ENCODE measurements around the gene PCP4. TPM values are rescaled to one million over a fixed set of nuclear protein-coding genes. Genes with fewer than 3 reads are reported as not detected.

PCP4 gene
- total and polyA plus RNA-seq, 7 donors = 0.06 TPM; not detected in 6

DNA sequence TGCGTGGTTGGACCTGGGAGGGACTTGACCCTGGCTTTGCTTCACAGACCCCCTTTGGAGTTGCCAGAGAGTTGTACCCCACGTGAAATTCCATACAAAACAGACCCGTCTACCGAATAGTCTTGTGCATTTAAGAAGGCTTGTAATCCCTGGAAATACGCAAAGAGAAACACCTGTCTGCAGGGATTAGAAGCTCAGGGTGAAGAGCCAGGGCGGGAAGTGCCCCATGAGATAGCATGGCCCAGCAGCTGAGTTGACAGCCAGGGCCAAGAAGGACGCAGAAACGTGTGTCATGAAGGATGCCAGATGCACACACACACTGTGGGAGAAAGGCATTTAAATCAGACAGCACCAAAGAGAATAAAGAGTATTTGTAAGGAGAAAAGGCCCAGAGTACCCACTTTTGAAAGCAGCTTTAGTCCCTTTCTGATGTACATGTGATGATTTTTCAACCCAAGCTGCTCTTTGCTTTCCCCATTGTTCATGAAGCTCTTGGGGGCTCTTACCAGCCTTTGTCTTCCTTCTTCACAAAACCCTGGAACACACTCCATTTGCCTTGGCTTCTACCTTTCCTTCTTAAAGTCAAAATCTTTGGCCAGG, 46.6 kb downstream of the PCP4 start:
- Histone ChIP-seq H3K36me3 (ENCODE audit: insufficient read depth in 1 of 2, low read depth in 1 of 2) (no peaks in the 10 kb centered on the region), H3K27me3 (ENCODE audit: insufficient read depth in 3 of 3, low read length in 2 of 3) (no peaks in the 10 kb centered on the region), H3K4me1 (no peaks in the 10 kb centered on the region), H3K9me3 (no peaks in the 10 kb centered on the region), H3K27ac (no peak overlapping the region), H3K4me3 (no peak overlapping the region)
- 34 to 45% (median 42%) methylated on average over 8 of the region's 8 CpGs for WGBS, 3 donors
- no peak for DNase-seq
- ATAC-seq = no peak
- TF ChIP-seq CTCF (IDR thresholded peaks at IDR 0.05) = no peak
- intact Hi-C loops (cut with DNase I) = no loop called here

- Histone ChIP-seq H3K27me3 (ENCODE audit: insufficient read depth in 3 of 3, low read length in 2 of 3) (no peaks in the 10 kb centered on the region), H3K4me1 (no peaks in the 10 kb centered on the region), H3K27ac (no peak overlapping the region), H3K9me3 (no peaks in the 10 kb centered on the region), H3K4me3 (no peak overlapping the region), H3K36me3 (ENCODE audit: insufficient read depth in 1 of 2, low read depth in 1 of 2) (no peaks in the 10 kb centered on the region)
- intact Hi-C loops (cut with DNase I) = no loop called here
- TF ChIP-seq CTCF (IDR thresholded peaks at IDR 0.05) = no peak
- WGBS, 3 donors = 83 to 95% (median 84%) methylated on average over 1 of the region's 1 CpG
- DNase-seq (no peak), ATAC-seq (no peak)
Observed at GRCh38 chr21:39915881-39916280, 48.6 kb downstream of the PCP4 start.

- H3K36me3 ChIP-seq (ENCODE audit: insufficient read depth in 1 of 2, low read depth in 1 of 2) = no peaks in the 10 kb centered on the region
- no peak overlapping the region for H3K4me3 ChIP-seq
- WGBS, 3 donors = 20 to 25% (median 25%) methylated on average over 4 of the region's 4 CpGs
- ATAC-seq (no peak), DNase-seq (no peak)
- TF ChIP-seq CTCF (IDR thresholded peaks at IDR 0.05) = no peak
- no peaks in the 10 kb centered on the region for H3K27me3 ChIP-seq (ENCODE audit: insufficient read depth in 3 of 3, low read length in 2 of 3)
- no peaks in the 10 kb centered on the region for H3K4me1 ChIP-seq
- intact Hi-C loops (cut with DNase I) = no loop called here
- no peak overlapping the region for H3K27ac ChIP-seq
- H3K9me3 ChIP-seq = no peaks in the 10 kb centered on the region
Observed at GRCh38 chr21:39918558-39918957, 51.3 kb downstream of the PCP4 start.

DNA sequence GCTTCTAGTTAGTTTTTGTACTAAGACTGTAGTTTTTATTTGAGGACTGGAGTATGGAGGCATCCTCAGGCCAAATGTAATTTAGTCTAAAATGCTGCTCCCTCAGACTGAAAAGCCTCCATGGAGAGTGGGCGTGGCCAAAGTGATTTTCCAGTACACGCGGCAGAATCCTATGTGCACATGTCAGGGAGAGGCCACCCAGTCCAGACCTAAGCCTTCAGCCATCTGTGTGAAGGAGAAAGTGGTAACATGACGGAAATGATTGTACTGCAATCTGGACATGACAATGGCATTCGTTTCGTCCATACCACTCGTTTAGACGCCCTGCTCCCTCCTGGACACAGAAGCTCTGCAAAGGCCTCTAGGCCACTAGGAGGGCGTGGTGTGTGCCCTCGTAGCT, 56.2 kb downstream of the PCP4 start:
- ATAC-seq (no peak), DNase-seq (no peak)
- Histone ChIP-seq H3K27ac (no peak overlapping the region), H3K36me3 (ENCODE audit: insufficient read depth in 1 of 2, low read depth in 1 of 2) (no peaks in the 10 kb centered on the region), H3K4me3 (no peak overlapping the region), H3K9me3 (no peaks in the 10 kb centered on the region), H3K27me3 (ENCODE audit: insufficient read depth in 3 of 3, low read length in 2 of 3) (no peaks in the 10 kb centered on the region), H3K4me1 (no peaks in the 10 kb centered on the region)
- no peak for TF ChIP-seq CTCF (IDR thresholded peaks at IDR 0.05)
- intact Hi-C loops (cut with DNase I) = no loop called here
- 53 to 72% (median 53%) methylated on average over 10 of the region's 10 CpGs for WGBS, 3 donors
